WTC11 (cell line): ENCODE data around the gene ESYT2. TPM values are rescaled to one million over a fixed set of nuclear protein-coding genes. Genes with fewer than 3 reads are reported as not detected.

ENCODE experiments used
- ATAC-seq: fragments of 200-7000 bp; cut with Tn5 transposase; 2 replicates; pipeline ENCODE4 v1.10.0; 2021; ENCODE audit warnings: mild to moderate bottlenecking, moderate library complexity
- CTCF ChIA-PET: fragments of 300-600 bp; sonication (Branson Sonifier 250); formaldehyde crosslinking; loops from one replicate; lab custom pipeline; 2021; ENCODE audit warnings: antibody characterized with exemption; lab: Charles Lee
- POLR2A ChIA-PET: fragments of 350-600 bp; sonication (Branson Sonifier 250); formaldehyde crosslinking; loops from one replicate; lab custom pipeline; 2021; ENCODE audit warnings: antibody characterized with exemption; lab: Charles Lee
- DNase-seq: peaks from one replicate; pipeline ENCODE4 v3.0.0; 2021; ENCODE audit warnings: low spot score
- H3K27ac Mint-ChIP-seq: 2 replicates; pipeline ENCODE4 v1.8.0; 2021; ENCODE audit warnings: mixed read lengths
- H3K27me3 Mint-ChIP-seq: 2 replicates; pipeline ENCODE4 v1.8.0; 2021; ENCODE audit warnings: low read depth, mild to moderate bottlenecking, moderate library complexity, mixed read lengths
- H3K36me3 Mint-ChIP-seq: 2 replicates; pipeline ENCODE4 v1.8.0; 2021; ENCODE audit warnings: mixed read lengths
- H3K4me1 Mint-ChIP-seq: 2 replicates; pipeline ENCODE4 v1.8.0; 2022; ENCODE audit warnings: mixed read lengths
- H3K4me3 Mint-ChIP-seq: 2 replicates; pipeline ENCODE4 v1.8.0; 2021; ENCODE audit warnings: mild to moderate bottlenecking, moderate library complexity, mixed read lengths
- H3K9me3 Mint-ChIP-seq: 2 replicates; pipeline ENCODE4 v1.8.0; 2021; ENCODE audit warnings: mixed read lengths
- ATF2 ChIP-seq: sonication (generic); formaldehyde crosslinking; IDR thresholded peaks from 2 replicates; pipeline ENCODE4 v1.8.1; 2022; ENCODE audit warnings: low read depth, missing genetic modification reagents, borderline replicate concordance
- ATF6 ChIP-seq: sonication (generic); formaldehyde crosslinking; IDR thresholded peaks from 2 replicates; pipeline ENCODE4 v1.8.1; 2023; ENCODE audit warnings: mild to moderate bottlenecking, missing genetic modification reagents
- CREM ChIP-seq: sonication (generic); formaldehyde crosslinking; IDR thresholded peaks from 2 replicates; pipeline ENCODE4 v1.8.1; 2022; ENCODE audit warnings: mild to moderate bottlenecking, missing genetic modification reagents, moderate library complexity
- FOXJ3 ChIP-seq: sonication (generic); formaldehyde crosslinking; IDR thresholded peaks from 2 replicates; pipeline ENCODE4 v1.9.0; 2021; ENCODE audit warnings: missing genetic modification reagents, mild to moderate bottlenecking, borderline replicate concordance
- FOXP4 ChIP-seq: sonication (generic); formaldehyde crosslinking; IDR thresholded peaks from 2 replicates; pipeline ENCODE4 v1.8.0; 2022; ENCODE audit warnings: mild to moderate bottlenecking, missing genetic modification reagents
- IRF2 ChIP-seq: sonication (generic); formaldehyde crosslinking; IDR thresholded peaks from 2 replicates; pipeline ENCODE4 v1.8.0; 2022; ENCODE audit warnings: low read depth, missing genetic modification reagents, borderline replicate concordance
- JAZF1 ChIP-seq: fragments of 250-450 bp; sonication (Bioruptor Pico); IDR thresholded peaks from 2 replicates; pipeline ENCODE4 v1.9.0; 2021; ENCODE audit warnings: moderate library complexity, mild to moderate bottlenecking, inconsistent platforms
- MXD4 ChIP-seq: fragments of 250-450 bp; sonication (Bioruptor Pico); IDR thresholded peaks from 2 replicates; pipeline ENCODE4 v1.8.0; 2021; ENCODE audit warnings: mild to moderate bottlenecking, moderate library complexity, borderline replicate concordance
- NFATC4 ChIP-seq: fragments of 250-450 bp; sonication (Bioruptor Pico); IDR thresholded peaks from 2 replicates; pipeline ENCODE4 v1.9.0; 2021; ENCODE audit warnings: mild to moderate bottlenecking
- PRRX2 ChIP-seq: fragments of 250-450 bp; sonication (Bioruptor Pico); IDR thresholded peaks from 2 replicates; pipeline ENCODE4 v1.8.0; 2021; ENCODE audit warnings: mild to moderate bottlenecking
- SMAD3 ChIP-seq: sonication (generic); formaldehyde crosslinking; IDR thresholded peaks from 2 replicates; pipeline ENCODE4 v1.8.0; 2022; ENCODE audit warnings: missing genetic modification reagents, mild to moderate bottlenecking, borderline replicate concordance
- SMAD4 ChIP-seq: sonication (generic); formaldehyde crosslinking; IDR thresholded peaks from 2 replicates; pipeline ENCODE4 v1.8.0; 2022; ENCODE audit warnings: mild to moderate bottlenecking, missing genetic modification reagents
- ZBTB21 ChIP-seq: sonication (generic); formaldehyde crosslinking; IDR thresholded peaks from 2 replicates; pipeline ENCODE4 v1.8.1; 2023; ENCODE audit warnings: mild to moderate bottlenecking, missing genetic modification reagents, borderline replicate concordance
- ZNF138 ChIP-seq: sonication (generic); formaldehyde crosslinking; conservative IDR thresholded peaks from 2 replicates; pipeline ENCODE4 v1.8.1; 2022; ENCODE audit warnings: mild to moderate bottlenecking, moderate library complexity, missing genetic modification reagents
- ZNF263 ChIP-seq: sonication (generic); formaldehyde crosslinking; IDR thresholded peaks from 2 replicates; pipeline ENCODE4 v1.8.1; 2022; ENCODE audit warnings: low read depth, mild to moderate bottlenecking, moderate library complexity, missing genetic modification reagents
- ZNF416 ChIP-seq: fragments of 250-450 bp; sonication (Bioruptor Pico); IDR thresholded peaks from 2 replicates; pipeline ENCODE4 v1.9.0; 2021; ENCODE audit warnings: mild to moderate bottlenecking, inconsistent platforms
- ZNF423 ChIP-seq: fragments of 250-450 bp; sonication (Bioruptor Pico); IDR thresholded peaks from 2 replicates; pipeline ENCODE4 v2.1.2; 2022; ENCODE audit warnings: mild to moderate bottlenecking, moderate library complexity
- ZNF671 ChIP-seq: fragments of 250-450 bp; sonication (Bioruptor Pico); IDR thresholded peaks from 2 replicates; pipeline ENCODE4 v1.8.0; 2021; ENCODE audit warnings: mild to moderate bottlenecking
- ZSCAN18 ChIP-seq: fragments of 250-450 bp; sonication (Bioruptor Pico); IDR thresholded peaks from 2 replicates; pipeline ENCODE4 v2.1.2; 2022; ENCODE audit warnings: mild to moderate bottlenecking, moderate library complexity
- total RNA-seq: library from RNA; stranded (reverse); gene quantifications from 3 replicates; pipeline ENCODE4 v1.2.3, GENCODE V29; 2021

The ESYT2 gene
- total RNA-seq, 1 experiment from 2014 or later = 45.1 TPM

GRCh38 chr7:158724658-158725505 lies 104.4 kb downstream of the ESYT2 start (continued):
- TF ChIP-seq ZSCAN18 (CRISPR knock-in tag) = no peak
- TF ChIP-seq SMAD3 (CRISPR knock-in tag) = no peak
- no peak for TF ChIP-seq ZNF416 (CRISPR knock-in tag)

- Mint-ChIP-seq H3K9me3 (no peaks in the 10 kb centered on the region), H3K36me3 (no peaks in the 10 kb centered on the region), H3K27ac (no peak overlapping the region), H3K4me1 (peaks cover 3% of the 10 kb centered on the region), H3K27me3 (no peaks in the 10 kb centered on the region), H3K4me3 (no peak overlapping the region)
- ATAC-seq (no peak), DNase-seq (no peak)
- no peak for TF ChIP-seq JAZF1 (CRISPR knock-in tag)
- no peak for TF ChIP-seq NFATC4 (CRISPR knock-in tag)
- TF ChIP-seq FOXP4 (CRISPR knock-in tag) = no peak
- TF ChIP-seq SMAD4 (CRISPR knock-in tag) = no peak
- TF ChIP-seq PRRX2 = no peak
- no peak for TF ChIP-seq ZSCAN18 (CRISPR knock-in tag)
- TF ChIP-seq ZNF263 (CRISPR knock-in tag) = no peak
- TF ChIP-seq MXD4 (CRISPR knock-in tag) = no peak
- no peak for TF ChIP-seq ZNF671
- TF ChIP-seq ZBTB21 (CRISPR knock-in tag) = no peak
- no peak for TF ChIP-seq ZNF423 (CRISPR knock-in tag)
- TF ChIP-seq IRF2 (CRISPR knock-in tag) = no peak
- no peak for TF ChIP-seq ZNF138
- no peak for TF ChIP-seq SMAD3 (CRISPR knock-in tag)
- no peak for TF ChIP-seq ATF6 (CRISPR knock-in tag)
- no peak for TF ChIP-seq FOXJ3 (CRISPR knock-in tag)
- no peak for TF ChIP-seq CREM (CRISPR knock-in tag)
- no peak for TF ChIP-seq ATF2 (CRISPR knock-in tag)
- ChIA-PET CTCF (no interaction called here), POLR2A (no interaction called here)
Measured at GRCh38 chr7:158723714-158724385, 105.5 kb downstream of the ESYT2 start.
